ENCODE data around the gene SORL1-AS1.
"Not testable (repeated sequence)": the region's sequence is repeated elsewhere in the genome, so short reads cannot be mapped to it uniquely, and the experiment has no call there.

The SORL1-AS1 gene

GRCh38 chr11:121417607-121418006 lies 35.2 kb downstream of the SORL1-AS1 start:
- no peak for DNase-seq (ENCODE audit: low read depth, low spot score)
- in situ Hi-C loops (cut with HindIII; ENCODE audit: low pct_unique_long_range_greater_than_20kb, low sequenced_read_pairs), result no loop called here

- DNase-seq (ENCODE audit: low read depth, low spot score), result peak; percentile 25
- in situ Hi-C loops (cut with HindIII; ENCODE audit: low pct_unique_long_range_greater_than_20kb, low sequenced_read_pairs), result no loop called here
Measured at GRCh38 chr11:121417055-121417551, 35.7 kb downstream of the SORL1-AS1 start.

GRCh38 chr11:121415856-121416255 lies 36.9 kb downstream of the SORL1-AS1 start:
- in situ Hi-C loops (cut with HindIII; ENCODE audit: low pct_unique_long_range_greater_than_20kb, low sequenced_read_pairs), result no loop called here
- no peak for DNase-seq (ENCODE audit: low read depth, low spot score)

- in situ Hi-C loops (cut with HindIII; ENCODE audit: low pct_unique_long_range_greater_than_20kb, low sequenced_read_pairs), result no loop called here
- no peak for DNase-seq (ENCODE audit: low read depth, low spot score)
Measured at GRCh38 chr11:121414141-121414913, 38.4 kb downstream of the SORL1-AS1 start.

GRCh38 chr11:121412711-121413415 lies 39.9 kb downstream of the SORL1-AS1 start:
- in situ Hi-C loops (cut with HindIII; ENCODE audit: low pct_unique_long_range_greater_than_20kb, low sequenced_read_pairs), result no loop called here
- no peak for DNase-seq (ENCODE audit: low read depth, low spot score)

- in situ Hi-C loops (cut with HindIII; ENCODE audit: low pct_unique_long_range_greater_than_20kb, low sequenced_read_pairs), result no loop called here
- no peak for DNase-seq (ENCODE audit: low read depth, low spot score)
Measured at GRCh38 chr11:121412000-121412587, 40.7 kb downstream of the SORL1-AS1 start.

GRCh38 chr11:121411330-121411729 lies 41.4 kb downstream of the SORL1-AS1 start:
- DNase-seq (ENCODE audit: low read depth, low spot score); in situ Hi-C loops (cut with HindIII; ENCODE audit: low pct_unique_long_range_greater_than_20kb, low sequenced_read_pairs): not testable (repeated sequence)

- in situ Hi-C loops (cut with HindIII; ENCODE audit: low pct_unique_long_range_greater_than_20kb, low sequenced_read_pairs); DNase-seq (ENCODE audit: low read depth, low spot score): not testable (repeated sequence)
Measured at GRCh38 chr11:121410041-121410440, 42.7 kb downstream of the SORL1-AS1 start.

GRCh38 chr11:121408830-121409229 lies 43.9 kb downstream of the SORL1-AS1 start:
- in situ Hi-C loops (cut with HindIII; ENCODE audit: low pct_unique_long_range_greater_than_20kb, low sequenced_read_pairs), result no loop called here
- DNase-seq (ENCODE audit: low read depth, low spot score), result no peak

- in situ Hi-C loops (cut with HindIII; ENCODE audit: low pct_unique_long_range_greater_than_20kb, low sequenced_read_pairs), result no loop called here
- DNase-seq (ENCODE audit: low read depth, low spot score), result no peak
Measured at GRCh38 chr11:121406291-121406690, 46.5 kb downstream of the SORL1-AS1 start.

GRCh38 chr11:121405646-121406045 lies 47.1 kb downstream of the SORL1-AS1 start:
- in situ Hi-C loops (cut with HindIII; ENCODE audit: low pct_unique_long_range_greater_than_20kb, low sequenced_read_pairs), result no loop called here
- DNase-seq (ENCODE audit: low read depth, low spot score), result no peak

- in situ Hi-C loops (cut with HindIII; ENCODE audit: low pct_unique_long_range_greater_than_20kb, low sequenced_read_pairs), result no loop called here
- DNase-seq (ENCODE audit: low read depth, low spot score), result no peak
Measured at GRCh38 chr11:121394785-121395184, 58.0 kb downstream of the SORL1-AS1 start.

- DNase-seq (ENCODE audit: low read depth, low spot score), result no peak
- in situ Hi-C loops (cut with HindIII; ENCODE audit: low pct_unique_long_range_greater_than_20kb, low sequenced_read_pairs), result no loop called here
Measured at GRCh38 chr11:121393855-121394254, 58.9 kb downstream of the SORL1-AS1 start.

GRCh38 chr11:121391914-121392313 lies 60.9 kb downstream of the SORL1-AS1 start:
- in situ Hi-C loops (cut with HindIII; ENCODE audit: low pct_unique_long_range_greater_than_20kb, low sequenced_read_pairs), result no loop called here
- DNase-seq (ENCODE audit: low read depth, low spot score), result no peak

- DNase-seq (ENCODE audit: low read depth, low spot score), result no peak
- in situ Hi-C loops (cut with HindIII; ENCODE audit: low pct_unique_long_range_greater_than_20kb, low sequenced_read_pairs), result no loop called here
Measured at GRCh38 chr11:121389651-121390050, 63.1 kb downstream of the SORL1-AS1 start.

All from SK-MEL-5 (cell line).